ENCODE data around the gene ACP5.
"Not testable (repeated sequence)": the region's sequence is repeated elsewhere in the genome, so short reads cannot be mapped to it uniquely, and the experiment has no call there.

The ACP5 gene

GRCh38 chr19:11578258-11579142 is 1.1 kb upstream of the ACP5 start:
- no peak for DNase-seq (ENCODE audit: low read depth in 2 of 2)

GRCh38 chr19:11576227-11576626 is 1.2 kb downstream of the ACP5 start:
- DNase-seq (ENCODE audit: low read depth in 2 of 2), result no peak

- DNase-seq (ENCODE audit: low read depth in 2 of 2), result no peak
Measured at GRCh38 chr19:11574689-11575088, 2.8 kb downstream of the ACP5 start.

- not testable (repeated sequence) for DNase-seq (ENCODE audit: low read depth in 2 of 2)
Measured at GRCh38 chr19:11573763-11574162, 3.7 kb downstream of the ACP5 start.

- not testable (repeated sequence) for DNase-seq (ENCODE audit: low read depth in 2 of 2)
Measured at GRCh38 chr19:11573354-11573753, 4.1 kb downstream of the ACP5 start.

- no peak for DNase-seq (ENCODE audit: low read depth in 2 of 2)
Measured at GRCh38 chr19:11570039-11570462, 7.4 kb downstream of the ACP5 start.

- no peak for DNase-seq (ENCODE audit: low read depth in 2 of 2)
Measured at GRCh38 chr19:11566164-11566563, 11.3 kb downstream of the ACP5 start.

- DNase-seq (ENCODE audit: low read depth in 2 of 2), result not testable (repeated sequence)
Measured at GRCh38 chr19:11565649-11565980, 11.8 kb downstream of the ACP5 start.

- DNase-seq (ENCODE audit: low read depth in 2 of 2), result not testable (repeated sequence)
Measured at GRCh38 chr19:11564082-11564807, 13.2 kb downstream of the ACP5 start.

- no peak for DNase-seq (ENCODE audit: low read depth in 2 of 2)
Measured at GRCh38 chr19:11563532-11563931, 13.9 kb downstream of the ACP5 start.

GRCh38 chr19:11560404-11561051 is 16.9 kb downstream of the ACP5 start:
- no peak for DNase-seq (ENCODE audit: low read depth in 2 of 2)

- peak; percentile 95 to 98 for DNase-seq (ENCODE audit: low read depth in 2 of 2)
Measured at GRCh38 chr19:11558881-11559828, 18.3 kb downstream of the ACP5 start, which contains the start of gene ELOF1. ELOF1 (minus strand) TSS chr19:11559230; CDS start chr19:11554347, 4,883 bp downstream.

- no peak for DNase-seq (ENCODE audit: low read depth in 2 of 2)
Measured at GRCh38 chr19:11556634-11557420, 20.6 kb downstream of the ACP5 start.

GRCh38 chr19:11555246-11555645 is 22.2 kb downstream of the ACP5 start:
- DNase-seq (ENCODE audit: low read depth in 2 of 2), result no peak

- no peak for DNase-seq (ENCODE audit: low read depth in 2 of 2)
Measured at GRCh38 chr19:11554160-11554559, 23.3 kb downstream of the ACP5 start.

GRCh38 chr19:11552666-11553372 is 24.6 kb downstream of the ACP5 start:
- DNase-seq (ENCODE audit: low read depth in 2 of 2), result no peak

- DNase-seq (ENCODE audit: low read depth in 2 of 2), result no peak
Measured at GRCh38 chr19:11551603-11552235, 25.7 kb downstream of the ACP5 start.

GRCh38 chr19:11550265-11550664 is 27.2 kb downstream of the ACP5 start:
- DNase-seq (ENCODE audit: low read depth in 2 of 2), result no peak

GRCh38 chr19:11549386-11549953 is 28.0 kb downstream of the ACP5 start:
- DNase-seq (ENCODE audit: low read depth in 2 of 2), result no peak

All from stimulated activated CD8-positive, alpha-beta memory T cell treated with anti-CD3 and anti-CD28 coated beads, Interleukin-2, amount 100 ng/mL, for 48 hours (primary cell).